Thyroid gland (tissue), 4 donors: ENCODE measurements around the gene PNLDC1.

Experiments
- CTCF ChIP-seq, 6 experiments: fragments of 200-600 bp in 3 of 6; fragments of 450-650 bp in 3 of 6; sonication (generic) in 3 of 6; IDR thresholded peaks; one replicate each; pipeline ENCODE4 v1.5.1; 2016 to 2019; ENCODE audit warnings: antibody characterized with exemption in 6 of 6, mild to moderate bottlenecking in 2 of 6, inconsistent platforms in 1 of 6, moderate library complexity in 1 of 6
- POLR2A ChIP-seq, 2 donors: fragments of 450-650 bp; IDR thresholded peaks; one replicate each; pipeline ENCODE4 v1.6.1; 2017; ENCODE audit warnings: antibody characterized with exemption in 2 of 2, mild to moderate bottlenecking in 2 of 2, moderate library complexity in 1 of 2

- no peak for TF ChIP-seq POLR2A (IDR thresholded peaks at IDR 0.05)
- TF ChIP-seq CTCF (IDR thresholded peaks at IDR 0.05) = no peak
These were observed 32.9 kb downstream of the PNLDC1 start for GRCh38 chr6:159832946-159833345.
